ENCODE results near the gene KCTD11. TPM values are rescaled to one million over a fixed set of nuclear protein-coding genes. Genes with fewer than 3 reads are reported as not detected.

The KCTD11 gene
- total RNA-seq, 1 experiment from 2014 or later: 5.3 TPM

GRCh38 chr17:7384489-7385081 is 32.6 kb downstream of the KCTD11 start:
- no CpG with 5 or more reads among the region's 23 CpGs for WGBS (ENCODE audit: extremely low coverage, insufficient read length, low lambda C conversion rate)
- H3K27ac Mint-ChIP-seq: peak overlapping the region in 2 of 3 experiments; percentile 31 to 83; a peak in 4 of 7 replicates
- no peak for DNase-seq

More at GRCh38 chr17:7384489-7385081, 32.6 kb downstream of the KCTD11 start:
- 0 out of 5 replicates have a peak, but pooled peaks cover 0 to under 1% of the 10 kb centered on the region in 2 experiments for H3K9me3 Mint-ChIP-seq
- no peaks in the 10 kb centered on the region for H3K79me2 ChIP-seq (ENCODE audit: insufficient read depth, low read length)
- H3K23me2 ChIP-seq (ENCODE audit: insufficient read length, low read depth, low read length, poor library complexity, severe bottlenecking): peaks cover 17% of the 10 kb centered on the region
- H2BK120ac ChIP-seq (ENCODE audit: low read depth, low read length, poor library complexity, severe bottlenecking): no peak overlapping the region
- H4K5ac ChIP-seq (ENCODE audit: insufficient read length, low read depth, low read length): no peak overlapping the region
- H2BK12ac ChIP-seq (ENCODE audit: insufficient read length, low read depth, low read length): no peak overlapping the region
- peaks cover 7 to 32% (median 31%) of the 10 kb centered on the region in 3 experiments; a peak in 6 of 7 replicates for H3K36me3 Mint-ChIP-seq (ENCODE audit: insufficient read depth in 1 of 3, low read depth in 3 of 3)
- no peak overlapping the region for H3T11ph ChIP-seq (ENCODE audit: low read length)
- TF ChIP-seq CTCF (conservative IDR thresholded peaks at IDR 0.05): no peak
- H3K27me3 Mint-ChIP-seq (ENCODE audit: low read depth): peaks cover 37% of the 10 kb centered on the region
- no peak overlapping the region for H4K8ac ChIP-seq (replicated peaks; ENCODE audit: insufficient read length, low read depth, low read length)
- no peaks in the 10 kb centered on the region for H4K20me1 ChIP-seq (ENCODE audit: control insufficient read depth, insufficient read depth, insufficient read length)
- no peak overlapping the region for H2BK5ac ChIP-seq (ENCODE audit: insufficient read length, low read length)
- H2AK5ac ChIP-seq (ENCODE audit: insufficient read length, low read length): no peak overlapping the region
- no peak overlapping the region for H3K27ac ChIP-seq (ENCODE audit: insufficient read length, low read depth, low read length)
- peaks cover 11% of the 10 kb centered on the region; the same call in 1 of the 2 replicates for H3K27me3 ChIP-seq (ENCODE audit: insufficient read depth, low read length)
- peaks cover 21 to 25% of the 10 kb centered on the region in 2 experiments for H3K4me1 Mint-ChIP-seq
- H3K9ac ChIP-seq (ENCODE audit: extremely low read depth, insufficient read length, low read length): no peak overlapping the region
- no peak overlapping the region for H4K91ac ChIP-seq (ENCODE audit: insufficient read length, low read depth, low read length)
- no peak overlapping the region for H3K23ac ChIP-seq (ENCODE audit: insufficient read length, low read depth, low read length)
- H3K14ac ChIP-seq (ENCODE audit: insufficient read depth, low read length): 0 out of 2 replicates have a peak overlapping the region, but pooled peaks have one; percentile 22
- H2BK15ac ChIP-seq (ENCODE audit: low read depth, low read length): no peak overlapping the region
- H3K79me1 ChIP-seq (ENCODE audit: insufficient read depth, low read depth, low read length, poor library complexity, severe bottlenecking): no peaks in the 10 kb centered on the region
- H2BK20ac ChIP-seq (ENCODE audit: low read depth, low read length, poor library complexity, severe bottlenecking): no peak overlapping the region
- no peak overlapping the region for H3K56ac ChIP-seq (ENCODE audit: insufficient read length, low read depth, low read length)
- no peak overlapping the region for H2AFZ ChIP-seq (ENCODE audit: low read length)
- peak overlapping the region; percentile 57 for H3K4me2 ChIP-seq (ENCODE audit: insufficient read depth, insufficient read length, low read length)
- H3K4me1 ChIP-seq (ENCODE audit: insufficient read depth, low read length): no peaks in the 10 kb centered on the region
- no peak overlapping the region for H3K18ac ChIP-seq (ENCODE audit: insufficient read length, low read depth, low read length)
- peak overlapping the region; percentile 54 to 63 for H3K4me3 Mint-ChIP-seq
- no peaks in the 10 kb centered on the region for H3K9me3 ChIP-seq (ENCODE audit: control insufficient read depth, low read depth, low read length)
- no peak overlapping the region for H3K4ac ChIP-seq (ENCODE audit: low read depth, low read length)

All from H9 (cell line).